Measurements from ENCODE around the gene GALNT2. TPM values are rescaled to one million over a fixed set of nuclear protein-coding genes. Genes with fewer than 3 reads are reported as not detected.

GALNT2 gene
- total RNA-seq, 1 donor from 2014 or later = 144 TPM

- no peak for DNase-seq (ENCODE audit: low spot score)
Observed at GRCh38 chr1:230176326-230176725, 109.3 kb downstream of the GALNT2 start.

- no peak for DNase-seq (ENCODE audit: low spot score)
Observed at GRCh38 chr1:230176871-230177411, 109.9 kb downstream of the GALNT2 start.

GRCh38 chr1:230179249-230179648, 112.2 kb downstream of the GALNT2 start:
- DNase-seq (ENCODE audit: low spot score) = no peak

GRCh38 chr1:230185076-230186001, 118.3 kb downstream of the GALNT2 start:
- DNase-seq (ENCODE audit: low spot score) = no peak

- no peak for DNase-seq (ENCODE audit: low spot score)
Observed at GRCh38 chr1:230186003-230186863, 119.2 kb downstream of the GALNT2 start.

- DNase-seq (ENCODE audit: low spot score) = no peak
Observed at GRCh38 chr1:230186874-230187273, 119.8 kb downstream of the GALNT2 start.

- no peak for DNase-seq (ENCODE audit: low spot score)
Observed at GRCh38 chr1:230187290-230187689, 120.3 kb downstream of the GALNT2 start.

GRCh38 chr1:230188826-230189225, 121.8 kb downstream of the GALNT2 start:
- DNase-seq (ENCODE audit: low spot score) = no peak

- no peak for DNase-seq (ENCODE audit: low spot score)
Observed at GRCh38 chr1:230189341-230189740, 122.3 kb downstream of the GALNT2 start.

- DNase-seq (ENCODE audit: low spot score) = no peak
Observed at GRCh38 chr1:230189824-230190223, 122.8 kb downstream of the GALNT2 start.

- no peak for DNase-seq (ENCODE audit: low spot score)
Observed at GRCh38 chr1:230191079-230191804, 124.2 kb downstream of the GALNT2 start.

GRCh38 chr1:230191855-230192254, 124.8 kb downstream of the GALNT2 start:
- no peak for DNase-seq (ENCODE audit: low spot score)

GRCh38 chr1:230194525-230194924, 127.5 kb downstream of the GALNT2 start:
- DNase-seq (ENCODE audit: low spot score) = no peak

GRCh38 chr1:230195199-230195598, 128.2 kb downstream of the GALNT2 start:
- DNase-seq (ENCODE audit: low spot score) = no peak

GRCh38 chr1:230196077-230196476, 129.0 kb downstream of the GALNT2 start:
- DNase-seq (ENCODE audit: low spot score) = no peak

- no peak for DNase-seq (ENCODE audit: low spot score)
Observed at GRCh38 chr1:230197644-230198567, 130.9 kb downstream of the GALNT2 start.

GRCh38 chr1:230199034-230199433, 132.0 kb downstream of the GALNT2 start:
- no peak for DNase-seq (ENCODE audit: low spot score)

- DNase-seq (ENCODE audit: low spot score) = no peak
Observed at GRCh38 chr1:230199554-230199953, 132.5 kb downstream of the GALNT2 start.

- no peak for DNase-seq (ENCODE audit: low spot score)
Observed at GRCh38 chr1:230200276-230200675, 133.2 kb downstream of the GALNT2 start.

- DNase-seq (ENCODE audit: low spot score) = no peak
Observed at GRCh38 chr1:230201445-230201844, 134.4 kb downstream of the GALNT2 start.

All from mesenteric fat pad (tissue), 1 donor.